ENCODE results near the gene ZNF771.
A peak's percentile ranks its signal among the peaks of the same experiment; 100 is the strongest.

The ZNF771 gene

DNA sequence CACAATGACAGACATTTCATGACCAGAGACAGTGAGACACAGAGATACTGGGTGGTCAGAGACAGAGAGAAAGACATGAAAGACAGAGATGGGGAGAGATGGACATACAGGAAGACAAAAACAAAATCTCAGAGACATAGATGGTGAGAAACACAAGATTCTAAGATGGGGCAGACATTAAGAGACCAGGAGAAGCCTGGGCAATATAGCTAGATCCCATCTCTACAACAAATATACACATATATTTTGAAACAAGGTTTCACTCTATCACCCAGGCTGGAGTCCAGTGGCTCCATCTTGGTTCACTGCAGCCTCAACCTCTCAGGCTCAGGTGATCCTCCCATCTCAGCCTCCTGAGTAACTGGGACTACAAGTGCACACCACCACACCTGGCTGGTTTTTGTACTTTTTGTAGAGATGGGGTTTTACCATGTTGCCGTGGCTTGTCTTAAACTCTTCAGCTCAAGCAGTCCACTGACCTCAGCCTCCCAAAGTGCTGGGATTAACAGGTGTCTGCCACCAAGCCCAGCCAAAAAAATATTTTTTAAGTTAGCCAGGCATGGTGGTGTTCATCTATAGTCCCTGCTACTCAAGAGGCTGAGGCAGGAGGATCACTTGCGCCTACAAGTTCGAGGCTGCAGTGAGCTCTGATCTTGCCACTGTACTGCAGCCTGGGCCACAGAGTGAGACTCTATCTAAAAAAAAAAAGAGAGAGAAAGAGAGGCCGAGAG is 27.2 kb upstream of the ZNF771 start:
- no peak overlapping the region for H3K4me3 ChIP-seq (ENCODE audit: low read length)
- TF ChIP-seq, protein P1, sequence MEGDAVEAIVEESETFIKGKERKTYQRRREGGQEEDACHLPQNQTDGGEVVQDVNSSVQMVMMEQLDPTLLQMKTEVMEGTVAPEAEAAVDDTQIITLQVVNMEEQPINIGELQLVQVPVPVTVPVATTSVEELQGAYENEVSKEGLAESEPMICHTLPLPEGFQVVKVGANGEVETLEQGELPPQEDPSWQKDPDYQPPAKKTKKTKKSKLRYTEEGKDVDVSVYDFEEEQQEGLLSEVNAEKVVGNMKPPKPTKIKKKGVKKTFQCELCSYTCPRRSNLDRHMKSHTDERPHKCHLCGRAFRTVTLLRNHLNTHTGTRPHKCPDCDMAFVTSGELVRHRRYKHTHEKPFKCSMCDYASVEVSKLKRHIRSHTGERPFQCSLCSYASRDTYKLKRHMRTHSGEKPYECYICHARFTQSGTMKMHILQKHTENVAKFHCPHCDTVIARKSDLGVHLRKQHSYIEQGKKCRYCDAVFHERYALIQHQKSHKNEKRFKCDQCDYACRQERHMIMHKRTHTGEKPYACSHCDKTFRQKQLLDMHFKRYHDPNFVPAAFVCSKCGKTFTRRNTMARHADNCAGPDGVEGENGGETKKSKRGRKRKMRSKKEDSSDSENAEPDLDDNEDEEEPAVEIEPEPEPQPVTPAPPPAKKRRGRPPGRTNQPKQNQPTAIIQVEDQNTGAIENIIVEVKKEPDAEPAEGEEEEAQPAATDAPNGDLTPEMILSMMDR (conservative IDR thresholded peaks at IDR 0.05; ENCODE audit: low read depth, low read length): no peak
- no peak for DNase-seq (ENCODE audit: low read depth)

DNA sequence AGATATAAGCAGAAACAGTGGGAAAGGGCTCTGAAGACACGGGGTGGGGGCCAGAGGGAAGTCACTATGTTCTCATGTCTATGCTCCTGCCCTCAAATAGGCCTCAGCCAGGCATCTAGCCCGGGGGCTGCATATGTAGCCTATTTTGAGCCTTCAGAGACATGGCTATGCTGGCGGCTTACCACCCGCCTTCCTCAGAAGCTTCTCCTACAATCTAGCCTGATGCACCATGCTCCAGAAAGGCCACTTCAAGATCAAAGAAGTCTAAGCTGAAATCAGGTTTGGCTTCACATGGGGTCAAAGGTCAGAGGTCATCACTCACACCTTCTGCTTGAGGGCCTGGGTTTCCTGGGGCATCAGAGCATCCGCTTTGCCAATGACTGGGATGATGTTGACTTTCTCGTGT is 26.6 kb upstream of the ZNF771 start:
- no peak for DNase-seq (ENCODE audit: low read depth)
- TF ChIP-seq, protein P1 (conservative IDR thresholded peaks at IDR 0.05; ENCODE audit: low read depth, low read length): no peak

DNA sequence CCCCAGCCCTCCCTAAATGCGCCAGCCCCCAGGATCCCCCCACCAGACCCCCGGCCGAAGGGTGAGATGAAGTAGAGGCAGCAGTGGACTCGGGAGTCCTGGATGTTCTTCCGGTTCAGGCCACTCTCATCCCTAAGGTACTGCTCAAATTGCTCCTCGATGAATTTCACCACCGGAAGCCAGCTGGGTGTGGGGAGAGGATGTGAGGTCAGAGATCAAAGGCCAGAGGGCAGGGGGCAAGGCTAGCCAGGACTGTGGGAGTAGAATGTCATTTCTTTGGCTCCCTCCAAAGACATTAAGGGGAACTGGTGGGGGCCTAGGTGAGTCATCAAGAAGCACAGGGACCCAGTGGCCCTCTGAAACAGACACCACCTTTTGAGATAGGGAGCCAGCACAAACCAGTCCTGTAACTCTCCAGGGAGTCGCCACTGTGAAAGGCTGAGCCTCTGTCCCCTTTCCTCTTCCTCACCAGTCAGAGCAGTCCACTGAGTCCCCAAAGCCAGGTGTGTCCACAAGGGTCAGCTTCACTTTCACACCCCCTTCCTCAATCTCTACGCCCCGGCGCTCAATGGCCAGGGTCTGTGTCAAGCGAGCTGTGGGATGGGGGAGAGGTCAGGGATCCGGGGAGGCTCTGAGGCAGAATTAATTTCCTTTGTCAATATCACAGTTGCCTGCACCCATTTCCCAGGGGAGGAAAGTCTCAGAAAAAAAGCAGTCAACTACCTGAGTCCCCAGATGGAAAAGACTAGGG is 25.9 kb upstream of the ZNF771 start:
- TF ChIP-seq, protein P1 (conservative IDR thresholded peaks at IDR 0.05; ENCODE audit: low read depth, low read length): no peak
- no peak for DNase-seq (ENCODE audit: low read depth)
- H3K4me3 ChIP-seq (ENCODE audit: low read length): no peak overlapping the region

More for the DNA sequence above, 26.6 kb upstream of the ZNF771 start:
- no peak overlapping the region for H3K4me3 ChIP-seq (ENCODE audit: low read length)

DNA sequence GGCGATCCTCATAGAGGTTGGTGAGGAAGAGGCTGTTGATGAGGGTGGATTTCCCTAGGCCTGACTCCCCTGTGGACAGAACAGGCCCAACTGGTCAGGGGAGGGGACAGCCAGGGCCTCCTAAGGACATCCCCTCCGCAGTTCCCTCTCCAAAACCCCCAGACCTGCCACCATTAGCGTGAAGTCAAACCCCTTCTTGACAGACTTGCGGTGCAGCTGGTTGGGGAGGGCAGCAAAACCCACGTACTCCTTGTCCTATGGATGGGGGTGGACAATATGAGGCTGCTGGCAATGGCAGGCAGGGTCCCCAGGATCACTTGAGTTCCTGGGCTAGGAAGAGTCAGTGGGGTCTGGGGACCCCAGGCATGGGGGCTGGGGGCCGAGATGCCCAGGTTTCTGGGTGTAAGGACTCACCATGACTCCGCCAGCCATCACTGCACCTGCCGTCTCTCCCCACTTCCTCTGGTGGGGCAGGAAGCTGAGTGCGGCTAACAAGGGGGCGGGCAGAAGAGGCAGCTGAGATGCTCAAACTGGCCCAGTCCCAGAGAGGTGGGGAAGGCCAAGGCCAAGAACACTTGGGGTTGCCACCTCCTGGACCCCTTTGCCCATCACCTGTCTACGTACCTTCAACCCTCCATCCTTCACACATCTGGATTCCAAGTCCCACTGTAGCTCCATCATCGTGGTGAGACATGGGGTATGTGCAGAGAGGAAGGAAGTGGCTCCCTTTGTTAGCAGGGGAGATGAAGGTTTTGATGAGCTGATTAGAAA is 25.1 kb upstream of the ZNF771 start, which contains the start of gene SEPTIN1:
Gene SEPTIN1 (minus strand): TSS at position 451 of the 771 bp plus-strand sequence. CDS start 19 bp downstream, at position 432.
- TF ChIP-seq, protein P1 (conservative IDR thresholded peaks at IDR 0.05; ENCODE audit: low read depth, low read length): no peak
- no peak within 1 kb of the TSS for H3K4me3 ChIP-seq (ENCODE audit: low read length)
- DNase-seq (ENCODE audit: low read depth): no peak

DNA sequence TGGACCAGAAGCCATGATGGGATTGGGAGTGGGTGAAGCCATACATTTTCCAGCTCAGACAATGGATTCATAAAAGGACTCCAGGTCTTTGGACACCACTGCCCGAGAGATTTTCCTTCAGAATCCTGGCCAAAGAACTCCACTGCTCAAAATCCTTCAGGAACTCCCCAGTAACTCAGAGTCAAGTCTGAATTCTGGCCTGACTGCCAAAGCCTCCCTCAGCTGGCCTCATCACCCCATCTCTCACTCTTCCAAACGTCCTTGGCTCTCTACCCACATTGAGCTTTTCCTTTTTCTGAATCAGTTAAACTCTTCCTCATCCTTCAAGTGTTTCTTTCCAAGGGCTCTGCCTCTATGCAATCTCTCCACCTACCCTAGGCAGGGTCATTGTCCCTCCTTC is 23.9 kb upstream of the ZNF771 start:
- H3K4me3 ChIP-seq (ENCODE audit: low read length): no peak overlapping the region
- no peak for DNase-seq (ENCODE audit: low read depth)
- TF ChIP-seq, protein P1 (conservative IDR thresholded peaks at IDR 0.05; ENCODE audit: low read depth, low read length): no peak

DNA sequence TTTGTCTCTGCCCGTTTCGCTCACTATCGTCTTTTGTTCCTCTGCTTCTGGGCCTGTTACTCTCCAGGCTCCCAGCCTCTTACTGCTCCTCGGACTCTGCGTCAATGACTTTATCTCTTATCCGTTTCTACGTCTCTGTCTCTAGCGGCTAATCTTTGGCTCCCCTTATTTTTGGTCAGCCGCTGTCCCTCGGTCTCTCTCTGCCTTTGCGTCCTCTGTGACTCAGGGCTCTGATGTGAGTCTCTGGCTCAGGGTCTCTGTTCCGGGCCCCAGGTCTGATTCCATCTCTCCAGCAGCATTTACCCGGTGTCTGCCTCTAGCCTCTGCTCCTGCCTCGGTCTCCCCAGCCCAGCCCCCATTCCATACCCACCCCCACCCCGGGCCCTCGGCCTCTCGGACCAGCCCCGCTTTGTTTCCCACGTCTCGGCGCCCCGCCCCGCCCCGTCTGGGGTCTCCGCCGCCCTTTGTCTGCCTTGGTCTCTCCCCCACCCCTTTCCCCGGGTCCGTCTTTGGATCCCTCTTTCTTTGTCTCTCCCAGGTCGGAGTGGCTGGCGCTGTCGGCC is 12.7 kb upstream of the ZNF771 start:
- H3K4me3 ChIP-seq (ENCODE audit: low read length): peak overlapping the region; percentile 77
- DNase-seq (ENCODE audit: low read depth): no peak

More for the DNA sequence above, 12.7 kb upstream of the ZNF771 start:
- TF ChIP-seq, protein P1 (conservative IDR thresholded peaks at IDR 0.05; ENCODE audit: low read depth, low read length): no peak

Measured in retinal pigment epithelial cell (primary cell).